Esophagus squamous epithelium (tissue), 4 donors: ENCODE data around the gene SARNP.

Experiments
- POLR2A ChIP-seq, 4 donors: fragments of 450-650 bp; IDR thresholded peaks; one replicate each; pipeline ENCODE4 v1.6.1; 2017; ENCODE audit warnings: antibody characterized with exemption in 4 of 4, mild to moderate bottlenecking in 4 of 4, moderate library complexity in 3 of 4
- TF ChIP-seq, protein P1 (sequence below), 6 experiments: fragments of 450-650 bp in 4 of 6; fragments of 200-600 bp in 2 of 6; sonication (generic) in 2 of 6; IDR thresholded peaks; one replicate each; pipeline ENCODE4 v1.5.1; 2016 to 2019; ENCODE audit warnings: antibody characterized with exemption in 6 of 6, mild to moderate bottlenecking in 4 of 6, moderate library complexity in 4 of 6

DNA sequence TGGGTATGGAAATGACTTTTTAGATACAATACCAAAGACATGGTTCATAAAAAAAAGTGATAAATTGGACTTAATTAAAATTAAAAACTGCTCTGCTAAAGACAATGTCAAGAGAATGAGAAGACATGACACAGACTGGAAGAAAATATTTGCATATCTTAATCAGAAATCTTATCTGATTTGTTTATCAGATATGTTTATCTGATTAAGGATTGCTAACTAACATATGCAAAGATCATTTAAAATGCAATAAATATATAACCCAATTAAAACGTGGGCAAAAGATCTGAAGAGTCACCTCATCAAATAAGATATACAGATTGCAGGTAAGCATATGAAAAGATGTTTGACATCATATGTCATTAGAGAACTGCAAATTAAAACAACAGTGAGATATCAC lies 35.2 kb upstream of the SARNP start:
- no peak for TF ChIP-seq POLR2A (IDR thresholded peaks at IDR 0.05)
- TF ChIP-seq, protein P1, sequence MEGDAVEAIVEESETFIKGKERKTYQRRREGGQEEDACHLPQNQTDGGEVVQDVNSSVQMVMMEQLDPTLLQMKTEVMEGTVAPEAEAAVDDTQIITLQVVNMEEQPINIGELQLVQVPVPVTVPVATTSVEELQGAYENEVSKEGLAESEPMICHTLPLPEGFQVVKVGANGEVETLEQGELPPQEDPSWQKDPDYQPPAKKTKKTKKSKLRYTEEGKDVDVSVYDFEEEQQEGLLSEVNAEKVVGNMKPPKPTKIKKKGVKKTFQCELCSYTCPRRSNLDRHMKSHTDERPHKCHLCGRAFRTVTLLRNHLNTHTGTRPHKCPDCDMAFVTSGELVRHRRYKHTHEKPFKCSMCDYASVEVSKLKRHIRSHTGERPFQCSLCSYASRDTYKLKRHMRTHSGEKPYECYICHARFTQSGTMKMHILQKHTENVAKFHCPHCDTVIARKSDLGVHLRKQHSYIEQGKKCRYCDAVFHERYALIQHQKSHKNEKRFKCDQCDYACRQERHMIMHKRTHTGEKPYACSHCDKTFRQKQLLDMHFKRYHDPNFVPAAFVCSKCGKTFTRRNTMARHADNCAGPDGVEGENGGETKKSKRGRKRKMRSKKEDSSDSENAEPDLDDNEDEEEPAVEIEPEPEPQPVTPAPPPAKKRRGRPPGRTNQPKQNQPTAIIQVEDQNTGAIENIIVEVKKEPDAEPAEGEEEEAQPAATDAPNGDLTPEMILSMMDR (IDR thresholded peaks at IDR 0.05): no peak
